ENCODE results near the gene TUBA4B. TPM values are rescaled to one million over a fixed set of nuclear protein-coding genes. Genes with fewer than 3 reads are reported as not detected.

Gene TUBA4B
- total RNA-seq, 1 donor from 2014 or later = not detected

GRCh38 chr2:219289537-219290361, 36.7 kb downstream of the TUBA4B start:
- DNase-seq (ENCODE audit: low spot score) = no peak
- ATAC-seq = no peak

GRCh38 chr2:219290381-219291171, 37.5 kb downstream of the TUBA4B start:
- DNase-seq (ENCODE audit: low spot score) = no peak
- ATAC-seq = no peak

- ATAC-seq (no peak), DNase-seq (ENCODE audit: low spot score) (peak; percentile 10)
Measured at GRCh38 chr2:219291394-219291793, 38.4 kb downstream of the TUBA4B start.

- DNase-seq (ENCODE audit: low spot score) (peak; percentile 34), ATAC-seq (no peak)
Measured at GRCh38 chr2:219291910-219292490, 39.0 kb downstream of the TUBA4B start.

- DNase-seq (ENCODE audit: low spot score) = peak; percentile 21
- ATAC-seq = no peak
Measured at GRCh38 chr2:219292616-219293015, 39.6 kb downstream of the TUBA4B start.

GRCh38 chr2:219293736-219294231, 40.7 kb downstream of the TUBA4B start:
- DNase-seq (ENCODE audit: low spot score) = peak; percentile 41
- ATAC-seq = no peak

GRCh38 chr2:219294356-219295351, 41.6 kb downstream of the TUBA4B start:
- peak; percentile 96 for ATAC-seq
- DNase-seq (ENCODE audit: low spot score) = peak; percentile 91

GRCh38 chr2:219296142-219296541, 43.1 kb downstream of the TUBA4B start:
- peak; percentile 43 for DNase-seq (ENCODE audit: low spot score)
- ATAC-seq = no peak

GRCh38 chr2:219296631-219297391, 43.8 kb downstream of the TUBA4B start:
- DNase-seq (ENCODE audit: low spot score) (peak; percentile 42), ATAC-seq (no peak)

GRCh38 chr2:219297766-219298456, 44.9 kb downstream of the TUBA4B start:
- DNase-seq (ENCODE audit: low spot score) (no peak), ATAC-seq (no peak)

- ATAC-seq (peak; percentile 82), DNase-seq (ENCODE audit: low spot score) (peak; percentile 84)
Measured at GRCh38 chr2:219298759-219299371, 45.8 kb downstream of the TUBA4B start.

GRCh38 chr2:219299372-219299760, 46.3 kb downstream of the TUBA4B start:
- DNase-seq (ENCODE audit: low spot score) (no peak), ATAC-seq (no peak)

- DNase-seq (ENCODE audit: low spot score) (no peak), ATAC-seq (no peak)
Measured at GRCh38 chr2:219300022-219300421, 47.0 kb downstream of the TUBA4B start.

GRCh38 chr2:219302412-219302968, 49.4 kb downstream of the TUBA4B start:
- no peak for DNase-seq (ENCODE audit: low spot score)

GRCh38 chr2:219304223-219304622, 51.2 kb downstream of the TUBA4B start:
- no peak for ATAC-seq
- no peak for DNase-seq (ENCODE audit: low spot score)

More at GRCh38 chr2:219302412-219302968, 49.4 kb downstream of the TUBA4B start:
- no peak for ATAC-seq

GRCh38 chr2:219306047-219306446, 53.0 kb downstream of the TUBA4B start:
- ATAC-seq (no peak), DNase-seq (ENCODE audit: low spot score) (no peak)

GRCh38 chr2:219308142-219309101, 55.4 kb downstream of the TUBA4B start:
- peak; percentile 87 for ATAC-seq
- DNase-seq (ENCODE audit: low spot score) = no peak
